Measurements from ENCODE around the gene KSR2.

- TF ChIP-seq, protein P1, sequence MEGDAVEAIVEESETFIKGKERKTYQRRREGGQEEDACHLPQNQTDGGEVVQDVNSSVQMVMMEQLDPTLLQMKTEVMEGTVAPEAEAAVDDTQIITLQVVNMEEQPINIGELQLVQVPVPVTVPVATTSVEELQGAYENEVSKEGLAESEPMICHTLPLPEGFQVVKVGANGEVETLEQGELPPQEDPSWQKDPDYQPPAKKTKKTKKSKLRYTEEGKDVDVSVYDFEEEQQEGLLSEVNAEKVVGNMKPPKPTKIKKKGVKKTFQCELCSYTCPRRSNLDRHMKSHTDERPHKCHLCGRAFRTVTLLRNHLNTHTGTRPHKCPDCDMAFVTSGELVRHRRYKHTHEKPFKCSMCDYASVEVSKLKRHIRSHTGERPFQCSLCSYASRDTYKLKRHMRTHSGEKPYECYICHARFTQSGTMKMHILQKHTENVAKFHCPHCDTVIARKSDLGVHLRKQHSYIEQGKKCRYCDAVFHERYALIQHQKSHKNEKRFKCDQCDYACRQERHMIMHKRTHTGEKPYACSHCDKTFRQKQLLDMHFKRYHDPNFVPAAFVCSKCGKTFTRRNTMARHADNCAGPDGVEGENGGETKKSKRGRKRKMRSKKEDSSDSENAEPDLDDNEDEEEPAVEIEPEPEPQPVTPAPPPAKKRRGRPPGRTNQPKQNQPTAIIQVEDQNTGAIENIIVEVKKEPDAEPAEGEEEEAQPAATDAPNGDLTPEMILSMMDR (IDR thresholded peaks at IDR 0.05; ENCODE audit: low read depth, low read length, poor library complexity, severe bottlenecking), result no peak
- TF ChIP-seq EZH2phosphoT487 (IDR thresholded peaks at IDR 0.05; ENCODE audit: borderline replicate concordance, low read length), result no peak
Measured at GRCh38 chr12:117685110-117685926, 283.5 kb downstream of the KSR2 start.
